Upper lobe of left lung (tissue), 4 donors: Measurements from ENCODE around the gene CUZD1.

Experiments
- CTCF ChIP-seq, 6 experiments: fragments of 450-650 bp in 4 of 6; fragments of 200-600 bp in 2 of 6; sonication (generic) in 2 of 6; IDR thresholded peaks; one replicate each; pipeline ENCODE4 v1.5.1; 2016 to 2019; ENCODE audit warnings: antibody characterized with exemption in 6 of 6
- POLR2A ChIP-seq, 4 donors: fragments of 450-650 bp; IDR thresholded peaks; one replicate each; pipeline ENCODE4 v1.5.1; 2016 to 2017; ENCODE audit warnings: antibody characterized with exemption in 4 of 4, mild to moderate bottlenecking in 2 of 4

DNA sequence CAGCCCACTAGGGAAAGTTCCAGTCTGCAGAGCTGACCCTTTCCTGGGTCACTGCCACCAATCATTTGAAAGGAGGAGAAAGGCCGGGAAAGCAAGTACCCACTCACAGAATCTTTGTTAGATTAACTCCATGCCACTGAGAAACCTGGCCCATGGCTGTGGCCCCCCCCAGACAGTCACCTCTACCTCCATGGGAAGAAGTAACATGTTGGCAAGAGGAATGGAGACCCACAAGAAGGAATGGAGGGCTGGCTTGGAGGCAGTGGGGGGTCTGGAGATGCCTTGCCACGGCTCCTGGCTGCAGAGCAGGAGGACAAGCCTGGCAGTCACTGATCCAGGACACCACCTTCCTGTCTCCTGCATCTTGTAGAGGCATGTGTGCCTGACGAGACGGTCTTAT, 32.9 kb downstream of the CUZD1 start:
- TF ChIP-seq CTCF (IDR thresholded peaks at IDR 0.05) (no peak), POLR2A (IDR thresholded peaks at IDR 0.05) (no peak)
